Liver (tissue), 9 donors: ENCODE measurements around the gene NEK1. TPM values are rescaled to one million over a fixed set of nuclear protein-coding genes. Genes with fewer than 3 reads are reported as not detected.

ENCODE experiments used
- DNase-seq: peaks from one replicate; pipeline ENCODE4 v3.0.0-alpha.2; 2017; ENCODE audit warnings: low spot score
- H3K27ac ChIP-seq, 2 donors: one replicate each; pipeline ENCODE4 v1.7.0; 2013; ENCODE audit warnings: inconsistent platforms in 2 of 2, low read length in 2 of 2, control low read depth in 1 of 2, low read depth in 1 of 2, mild to moderate bottlenecking in 1 of 2
- H3K27me3 ChIP-seq, 4 donors: one replicate each; pipeline versions ENCODE4 v1.6.1 to v1.7.0; 2013; ENCODE audit warnings: low read length in 3 of 4, inconsistent platforms in 1 of 4, mild to moderate bottlenecking in 1 of 4, moderate library complexity in 1 of 4; ENCODE audit not compliant: control insufficient read depth in 4 of 4, insufficient read depth in 4 of 4
- H3K36me3 ChIP-seq, 4 donors: one replicate each; pipeline versions ENCODE4 v1.6.1 to v1.7.0; 2013; ENCODE audit warnings: low read length in 3 of 4, mild to moderate bottlenecking in 3 of 4, low read depth in 1 of 4, moderate library complexity in 1 of 4; ENCODE audit not compliant: control insufficient read depth in 4 of 4, insufficient read depth in 3 of 4
- H3K4me1 ChIP-seq, 4 donors: one replicate each; pipeline versions ENCODE4 v1.6.1 to v1.7.0; 2013; ENCODE audit warnings: low read length in 3 of 4, mild to moderate bottlenecking in 3 of 4, moderate library complexity in 1 of 4; ENCODE audit not compliant: control insufficient read depth in 4 of 4, insufficient read depth in 4 of 4
- H3K4me3 ChIP-seq, 3 donors: one replicate each; pipeline versions ENCODE4 v1.6.1 to v1.7.0; 2013; ENCODE audit warnings: low read length in 3 of 3, control low read depth in 1 of 3, low read depth in 1 of 3, mild to moderate bottlenecking in 1 of 3
- H3K9ac ChIP-seq, 2 donors: one replicate each; pipeline ENCODE4 v1.7.0; 2013; ENCODE audit warnings: low read length in 2 of 2, mild to moderate bottlenecking in 2 of 2, moderate library complexity in 2 of 2, control low read depth in 1 of 2, low read depth in 1 of 2
- H3K9me3 ChIP-seq, 4 donors: one replicate each; pipeline versions ENCODE4 v1.6.1 to v1.7.0; 2013; ENCODE audit warnings: low read length in 3 of 4; ENCODE audit not compliant: control insufficient read depth in 4 of 4
- ATF3 ChIP-seq: IDR thresholded peaks from 2 replicates; pipeline ENCODE4 v1.6.1; 2016; ENCODE audit warnings: antibody characterized with exemption
- EGR1 ChIP-seq, 2 donors: IDR thresholded peaks; 2 replicates each; pipeline ENCODE4 v1.6.1; 2016 to 2018; ENCODE audit warnings: antibody characterized with exemption in 2 of 2, low read depth in 2 of 2
- FOXA1 ChIP-seq: IDR thresholded peaks from 2 replicates; pipeline ENCODE4 v1.6.1; 2016; ENCODE audit warnings: antibody characterized with exemption
- FOXA2 ChIP-seq: IDR thresholded peaks from 2 replicates; pipeline ENCODE4 v1.6.1; 2016; ENCODE audit warnings: antibody characterized with exemption
- GABPA ChIP-seq, 2 donors: IDR thresholded peaks in 1 of 2; conservative IDR thresholded peaks in 1 of 2; 2 replicates each; pipeline ENCODE4 v1.6.1; 2016; ENCODE audit warnings: antibody characterized with exemption in 2 of 2, mild to moderate bottlenecking in 1 of 2, moderate library complexity in 1 of 2
- HNF4A ChIP-seq, 2 donors: conservative IDR thresholded peaks; 2 replicates each; pipeline ENCODE4 v1.6.1; 2016; ENCODE audit warnings: antibody characterized with exemption in 2 of 2, mild to moderate bottlenecking in 2 of 2
- HNF4G ChIP-seq: IDR thresholded peaks from 2 replicates; pipeline ENCODE4 v1.6.1; 2016; ENCODE audit warnings: antibody characterized with exemption
- JUND ChIP-seq, 2 donors: IDR thresholded peaks; 2 replicates each; pipeline ENCODE4 v1.6.1; 2016; ENCODE audit warnings: antibody characterized with exemption in 2 of 2
- MAX ChIP-seq: IDR thresholded peaks from 2 replicates; pipeline ENCODE4 v1.6.1; 2016; ENCODE audit warnings: antibody characterized with exemption
- NR2F2 ChIP-seq: IDR thresholded peaks from 2 replicates; pipeline ENCODE4 v1.6.1; 2016; ENCODE audit warnings: antibody characterized with exemption
- RAD21 ChIP-seq, 2 donors: IDR thresholded peaks; 2 replicates each; pipeline ENCODE4 v1.6.1; 2016; ENCODE audit warnings: antibody characterized with exemption in 2 of 2, mild to moderate bottlenecking in 2 of 2
- REST ChIP-seq: IDR thresholded peaks from 2 replicates; pipeline ENCODE4 v1.6.1; 2016; ENCODE audit warnings: antibody characterized with exemption, mild to moderate bottlenecking
- RXRA ChIP-seq, 2 donors: IDR thresholded peaks; 2 replicates each; pipeline ENCODE4 v1.6.1; 2017 to 2018; ENCODE audit warnings: antibody characterized with exemption in 2 of 2, mild to moderate bottlenecking in 1 of 2
- SP1 ChIP-seq: IDR thresholded peaks from 2 replicates; pipeline ENCODE4 v1.6.1; 2018; ENCODE audit warnings: antibody characterized with exemption, mild to moderate bottlenecking
- TAF1 ChIP-seq: conservative IDR thresholded peaks from 2 replicates; pipeline ENCODE4 v1.6.1; 2016; ENCODE audit warnings: antibody characterized with exemption, mild to moderate bottlenecking
- YY1 ChIP-seq: IDR thresholded peaks from 2 replicates; pipeline ENCODE4 v1.6.1; 2016; ENCODE audit warnings: antibody characterized with exemption, mild to moderate bottlenecking
- ZBTB33 ChIP-seq: IDR thresholded peaks from 2 replicates; pipeline ENCODE4 v1.6.1; 2016; ENCODE audit warnings: antibody characterized with exemption
- WGBS: extraction: QIAGEN DNeasy Blood & Tissue Kit; methylation state at CpG from one replicate; pipeline ENCODE4 v1.1.7; 2013; 5-methylcytosine and 5-hydroxymethylcytosine counted together
- polyA plus RNA-seq, 2 donors: library from polyadenylated mRNA; stranded (reverse) in 1 of 2; unstranded in 1 of 2; fragments of 200-250 nt in 1 of 2; fragments of >200 nt in 1 of 2; fragmentation: Nextera tagmentation in 1 of 2; extraction: Ambion mirVana in 1 of 2; gene quantifications; one replicate each; pipeline versions ENCODE4 v1.2.1 to v1.2.3, GENCODE V29; 2013 to 2015
- total RNA-seq, 2 donors: library from RNA; depleted of rRNA; stranded (reverse); fragments of >200 nt; gene quantifications; one replicate each; pipeline ENCODE4 v1.2.3, GENCODE V29; 2014
- donor health status: healthy.
- donor health status: healthy.
- donor health status: healthy.
- donor health status: healthy.
- donor health status: healthy.

The NEK1 gene
- total and polyA plus RNA-seq, 4 donors: 1.8 to 10.2 (median 5.3) TPM

- peaks cover 0 to 3% (median 0%) of the 10 kb centered on the region in 4 donors for H3K4me1 ChIP-seq
- no peak overlapping the region for H3K9ac ChIP-seq
- H3K4me3 ChIP-seq: no peak overlapping the region
- H3K27me3 ChIP-seq: no peaks in the 10 kb centered on the region
- 95% methylated on average over 4 of the region's 4 CpGs for WGBS
- TF ChIP-seq TAF1 (no peak), ATF3 (no peak), SP1 (no peak), ZBTB33 (no peak), JUND (IDR thresholded peaks at IDR 0.05) (no peak), GABPA (IDR thresholded peaks at IDR 0.05 in 1 of 2, conservative IDR thresholded peaks at IDR 0.05 in 1 of 2) (no peak), YY1 (no peak)
- no peak for DNase-seq
- no peaks in the 10 kb centered on the region for H3K36me3 ChIP-seq
- no peak overlapping the region for H3K27ac ChIP-seq
- no peaks in the 10 kb centered on the region for H3K9me3 ChIP-seq
Measured at GRCh38 chr4:169348541-169348940, 263.8 kb downstream of the NEK1 start.

- Histone ChIP-seq H3K27ac (no peak overlapping the region), H3K4me3 (no peak overlapping the region), H3K9ac (no peak overlapping the region), H3K36me3 (no peaks in the 10 kb centered on the region), H3K9me3 (no peaks in the 10 kb centered on the region), H3K27me3 (no peaks in the 10 kb centered on the region), H3K4me1 (no peaks in the 10 kb centered on the region)
- no peak for DNase-seq
- 96% methylated on average over 14 of the region's 14 CpGs for WGBS
- TF ChIP-seq ZBTB33 (no peak), FOXA2 (no peak), RXRA (IDR thresholded peaks at IDR 0.05) (no peak), MAX (no peak), HNF4G (no peak), TAF1 (no peak), FOXA1 (no peak), YY1 (no peak), RAD21 (IDR thresholded peaks at IDR 0.05) (no peak)
Measured at GRCh38 chr4:169346840-169347239, 265.5 kb downstream of the NEK1 start.

- Histone ChIP-seq H3K36me3 (no peaks in the 10 kb centered on the region), H3K9me3 (no peaks in the 10 kb centered on the region), H3K4me1 (no peaks in the 10 kb centered on the region), H3K9ac (no peak overlapping the region), H3K27me3 (no peaks in the 10 kb centered on the region), H3K27ac (no peak overlapping the region), H3K4me3 (no peak overlapping the region)
- WGBS: 95% methylated on average over 2 of the region's 2 CpGs
- no peak for DNase-seq
- no peak for TF ChIP-seq ZBTB33
- no peak for TF ChIP-seq TAF1
- TF ChIP-seq MAX: no peak
- TF ChIP-seq ATF3: no peak
- no peak for TF ChIP-seq REST
- TF ChIP-seq RAD21 (IDR thresholded peaks at IDR 0.05): no peak
- TF ChIP-seq NR2F2: no peak
- TF ChIP-seq GABPA (IDR thresholded peaks at IDR 0.05 in 1 of 2, conservative IDR thresholded peaks at IDR 0.05 in 1 of 2): no peak
- no peak for TF ChIP-seq FOXA2
- no peak for TF ChIP-seq HNF4A (conservative IDR thresholded peaks at IDR 0.05)
- TF ChIP-seq RXRA (IDR thresholded peaks at IDR 0.05): no peak
- TF ChIP-seq FOXA1: no peak
- TF ChIP-seq EGR1 (IDR thresholded peaks at IDR 0.05; ENCODE audit: low read depth in 2 of 2): no peak
- TF ChIP-seq JUND (IDR thresholded peaks at IDR 0.05): no peak
Measured at GRCh38 chr4:169345316-169345721, 267.1 kb downstream of the NEK1 start.
